Stimulated activated naive CD8-positive, alpha-beta T cell treated with anti-CD3 and anti-CD28 coated beads, Interleukin-15, Interleukin-2, amounts not matched to agents 100 ng/mL and 50 ng/mL, for 24 hours (primary cell): ENCODE measurements around the gene LORICRIN.
"Not testable (repeated sequence)": the region's sequence is repeated elsewhere in the genome, so short reads cannot be mapped to it uniquely, and the experiment has no call there.

Experiments
- H3K27ac Mint-ChIP-seq: one replicate; pipeline ENCODE4 v1.8.0; 2021; ENCODE audit warnings: mild to moderate bottlenecking, mixed read lengths
- H3K27me3 Mint-ChIP-seq: one replicate; pipeline ENCODE4 v1.8.0; 2021; ENCODE audit warnings: mixed read lengths
- H3K36me3 Mint-ChIP-seq: one replicate; pipeline ENCODE4 v1.8.0; 2021; ENCODE audit warnings: low read depth, mixed read lengths
- H3K4me1 Mint-ChIP-seq: one replicate; pipeline ENCODE4 v1.8.0; 2021; ENCODE audit warnings: low read depth, mixed read lengths
- H3K4me3 Mint-ChIP-seq: one replicate; pipeline ENCODE4 v1.8.0; 2021; ENCODE audit warnings: mild to moderate bottlenecking, mixed read lengths
- H3K9me3 Mint-ChIP-seq: one replicate; pipeline ENCODE4 v1.8.0; 2021; ENCODE audit warnings: mixed read lengths

The LORICRIN gene

GRCh38 chr1:153259387-153259786, at the start of gene LORICRIN:
TSS of gene LORICRIN (plus strand) at chr1:153259687. CDS start at chr1:153260950, 1,263 bp downstream.
- H3K27ac Mint-ChIP-seq, result peak within 1 kb of the TSS; percentile 43

GRCh38 chr1:153210206-153210605, 49.3 kb upstream of the LORICRIN start:
- Mint-ChIP-seq H3K4me1 (no peaks in the 10 kb centered on the region), H3K36me3 (no peaks in the 10 kb centered on the region), H3K9me3 (no peaks in the 10 kb centered on the region), H3K27me3 (peaks cover 27% of the 10 kb centered on the region), H3K27ac (no peak overlapping the region), H3K4me3 (no peak overlapping the region)

More at GRCh38 chr1:153259387-153259786, at the start of gene LORICRIN:
- no peaks in the 10 kb centered on the region for H3K36me3 Mint-ChIP-seq
- peaks cover 28% of the 10 kb centered on the region for H3K4me1 Mint-ChIP-seq
- H3K9me3 Mint-ChIP-seq, result no peaks in the 10 kb centered on the region
- peak within 1 kb of the TSS; percentile 37 for H3K4me3 Mint-ChIP-seq
- peaks cover 53% of the 10 kb centered on the region for H3K27me3 Mint-ChIP-seq

- Mint-ChIP-seq H3K27ac (no peak overlapping the region), H3K27me3 (peaks cover 22% of the 10 kb centered on the region), H3K4me1 (no peaks in the 10 kb centered on the region), H3K4me3 (no peak overlapping the region), H3K9me3 (no peaks in the 10 kb centered on the region), H3K36me3 (no peaks in the 10 kb centered on the region)
These were observed 47.3 kb upstream of the LORICRIN start for GRCh38 chr1:153212201-153212600.

- H3K27ac Mint-ChIP-seq, result no peak overlapping the region
- H3K36me3 Mint-ChIP-seq, result no peaks in the 10 kb centered on the region
- no peaks in the 10 kb centered on the region for H3K4me1 Mint-ChIP-seq
- peaks cover 19% of the 10 kb centered on the region for H3K27me3 Mint-ChIP-seq
- H3K9me3 Mint-ChIP-seq, result no peaks in the 10 kb centered on the region
- H3K4me3 Mint-ChIP-seq, result no peak overlapping the region
These were observed 46.0 kb upstream of the LORICRIN start for GRCh38 chr1:153213519-153213918.

- no peak within 1 kb of the TSS for H3K27ac Mint-ChIP-seq
- no peak within 1 kb of the TSS for H3K4me3 Mint-ChIP-seq
- H3K36me3 Mint-ChIP-seq, result no peaks in the 10 kb centered on the region
- no peaks in the 10 kb centered on the region for H3K4me1 Mint-ChIP-seq
- peaks cover 15% of the 10 kb centered on the region for H3K27me3 Mint-ChIP-seq
- no peaks in the 10 kb centered on the region for H3K9me3 Mint-ChIP-seq
These were observed 42.3 kb upstream of the LORICRIN start, which contains the start of gene PRR9 for GRCh38 chr1:153217212-153217611. TSS of gene PRR9 (plus strand) at chr1:153217584. CDS start at chr1:153218145, 561 bp downstream.

- Mint-ChIP-seq H3K27me3 (peaks cover 12% of the 10 kb centered on the region), H3K36me3 (no peaks in the 10 kb centered on the region), H3K4me1 (no peaks in the 10 kb centered on the region), H3K4me3 (no peak overlapping the region), H3K27ac (no peak overlapping the region), H3K9me3 (no peaks in the 10 kb centered on the region)
These were observed 41.6 kb upstream of the LORICRIN start for GRCh38 chr1:153217744-153218416.

GRCh38 chr1:153220606-153221303, 38.7 kb upstream of the LORICRIN start:
- H3K27ac Mint-ChIP-seq, result no peak overlapping the region
- H3K4me1 Mint-ChIP-seq, result no peaks in the 10 kb centered on the region
- peaks cover 27% of the 10 kb centered on the region for H3K27me3 Mint-ChIP-seq
- no peaks in the 10 kb centered on the region for H3K36me3 Mint-ChIP-seq
- no peaks in the 10 kb centered on the region for H3K9me3 Mint-ChIP-seq
- no peak overlapping the region for H3K4me3 Mint-ChIP-seq

- not testable (repeated sequence) for H3K27ac Mint-ChIP-seq, H3K9me3 Mint-ChIP-seq, H3K4me1 Mint-ChIP-seq, H3K36me3 Mint-ChIP-seq, H3K4me3 Mint-ChIP-seq
- H3K27me3 Mint-ChIP-seq, result peaks cover 27% of the 10 kb centered on the region
These were observed 36.2 kb upstream of the LORICRIN start for GRCh38 chr1:153223040-153223891.

GRCh38 chr1:153227810-153228209, 31.7 kb upstream of the LORICRIN start:
- Mint-ChIP-seq H3K27ac (no peak overlapping the region), H3K36me3 (no peaks in the 10 kb centered on the region), H3K27me3 (peaks cover 23% of the 10 kb centered on the region), H3K4me1 (no peaks in the 10 kb centered on the region), H3K4me3 (no peak overlapping the region), H3K9me3 (no peaks in the 10 kb centered on the region)

GRCh38 chr1:153228491-153228890, 31.0 kb upstream of the LORICRIN start:
- no peak overlapping the region for H3K4me3 Mint-ChIP-seq
- no peaks in the 10 kb centered on the region for H3K36me3 Mint-ChIP-seq
- no peak overlapping the region for H3K27ac Mint-ChIP-seq
- H3K27me3 Mint-ChIP-seq, result peaks cover 21% of the 10 kb centered on the region
- no peaks in the 10 kb centered on the region for H3K4me1 Mint-ChIP-seq
- no peaks in the 10 kb centered on the region for H3K9me3 Mint-ChIP-seq

GRCh38 chr1:153229076-153229829, 30.2 kb upstream of the LORICRIN start:
- H3K9me3 Mint-ChIP-seq, H3K36me3 Mint-ChIP-seq, H3K4me3 Mint-ChIP-seq, H3K27ac Mint-ChIP-seq, H3K4me1 Mint-ChIP-seq: not testable (repeated sequence)
- H3K27me3 Mint-ChIP-seq, result peaks cover 16% of the 10 kb centered on the region

GRCh38 chr1:153231363-153231762, 28.1 kb upstream of the LORICRIN start:
- Mint-ChIP-seq H3K9me3 (no peaks in the 10 kb centered on the region), H3K36me3 (no peaks in the 10 kb centered on the region), H3K27ac (no peak overlapping the region), H3K27me3 (peaks cover 20% of the 10 kb centered on the region), H3K4me1 (no peaks in the 10 kb centered on the region), H3K4me3 (no peak overlapping the region)

- H3K9me3 Mint-ChIP-seq, result no peaks in the 10 kb centered on the region
- H3K27me3 Mint-ChIP-seq, result peaks cover 20% of the 10 kb centered on the region
- H3K4me1 Mint-ChIP-seq, result no peaks in the 10 kb centered on the region
- no peak overlapping the region for H3K4me3 Mint-ChIP-seq
- H3K27ac Mint-ChIP-seq, result no peak overlapping the region
- no peaks in the 10 kb centered on the region for H3K36me3 Mint-ChIP-seq
These were observed 27.7 kb upstream of the LORICRIN start for GRCh38 chr1:153231785-153232184.

- H3K4me1 Mint-ChIP-seq, result no peaks in the 10 kb centered on the region
- H3K36me3 Mint-ChIP-seq, result no peaks in the 10 kb centered on the region
- H3K27me3 Mint-ChIP-seq, result peaks cover 20% of the 10 kb centered on the region
- no peak overlapping the region for H3K27ac Mint-ChIP-seq
- H3K4me3 Mint-ChIP-seq, result no peak overlapping the region
- H3K9me3 Mint-ChIP-seq, result no peaks in the 10 kb centered on the region
These were observed 26.9 kb upstream of the LORICRIN start for GRCh38 chr1:153232553-153232952.
